GM23338 (cell line): ENCODE results near the gene ETV6. TPM values are rescaled to one million over a fixed set of nuclear protein-coding genes. Genes with fewer than 3 reads are reported as not detected.

ENCODE experiments used
- ATAC-seq: fragments of 200-7000 bp; cut with Tn5 transposase; 3 replicates; pipeline ENCODE4 v1.9.1; 2020
- DNase-seq: peaks from one replicate; pipeline ENCODE4 v3.0.0-alpha.2; 2015; ENCODE audit warnings: low spot score
- H2AFZ ChIP-seq: fragments of 200-600 bp; sonication (generic); 2 replicates; pipeline ENCODE4 v1.8.0; 2016; ENCODE audit warnings: antibody characterized with exemption, mild to moderate bottlenecking, moderate library complexity
- H3F3A ChIP-seq: fragments of 200-600 bp; sonication (generic); replicated peaks from 2 replicates; pipeline ENCODE4 v1.8.0; 2017; ENCODE audit warnings: antibody characterized with exemption, mixed run types, low read depth
- H3K27ac ChIP-seq: fragments of 200-600 bp; sonication (generic); 2 replicates; pipeline ENCODE4 v1.6.1; 2016; ENCODE audit warnings: low read depth
- H3K27me3 ChIP-seq: fragments of 200-600 bp; sonication (generic); 2 replicates; pipeline ENCODE4 v1.8.0; 2016; ENCODE audit warnings: mild to moderate bottlenecking, mixed run types, moderate library complexity; ENCODE audit not compliant: insufficient read depth
- H3K36me3 ChIP-seq: fragments of 200-600 bp; sonication (generic); 2 replicates; pipeline ENCODE4 v1.8.0; 2016; ENCODE audit warnings: mild to moderate bottlenecking; ENCODE audit not compliant: insufficient read depth
- H3K4me1 ChIP-seq: fragments of 200-600 bp; sonication (generic); 2 replicates; pipeline ENCODE4 v1.8.0; 2016; ENCODE audit warnings: mild to moderate bottlenecking, moderate library complexity; ENCODE audit not compliant: insufficient read depth
- H3K4me2 ChIP-seq: fragments of 200-600 bp; sonication (generic); 2 replicates; pipeline ENCODE4 v1.7.1; 2017; ENCODE audit warnings: mixed run types
- H3K4me3 ChIP-seq: fragments of 200-600 bp; sonication (generic); 2 replicates; pipeline ENCODE4 v1.6.1; 2016; ENCODE audit warnings: mixed run types
- H3K79me2 ChIP-seq: fragments of 200-600 bp; sonication (generic); replicated peaks from 2 replicates; pipeline ENCODE4 v1.8.0; 2017; ENCODE audit warnings: mild to moderate bottlenecking; ENCODE audit not compliant: insufficient read depth
- H3K9me2 ChIP-seq: fragments of 200-600 bp; sonication (generic); 2 replicates; pipeline ENCODE4 v1.8.0; 2017; ENCODE audit not compliant: insufficient read depth
- H4K20me1 ChIP-seq: fragments of 200-600 bp; sonication (generic); replicated peaks from 2 replicates; pipeline ENCODE4 v1.8.0; 2017; ENCODE audit warnings: mild to moderate bottlenecking; ENCODE audit not compliant: insufficient read depth
- H3K27ac Mint-ChIP-seq: 2 replicates; pipeline ENCODE4 v1.8.0; 2020; ENCODE audit warnings: inconsistent platforms, mild to moderate bottlenecking, moderate library complexity, mixed read lengths
- H3K27me3 Mint-ChIP-seq: 3 replicates; pipeline ENCODE4 v1.8.0; 2022; ENCODE audit warnings: low read depth, mild to moderate bottlenecking, moderate library complexity, mixed read lengths, inconsistent platforms; ENCODE audit not compliant: insufficient read depth, poor library complexity
- H3K36me3 Mint-ChIP-seq: 3 replicates; pipeline ENCODE4 v1.8.0; 2021; ENCODE audit warnings: low read depth, mild to moderate bottlenecking, inconsistent platforms, moderate library complexity, mixed read lengths
- H3K4me1 Mint-ChIP-seq: 3 replicates; pipeline ENCODE4 v1.8.0; 2020; ENCODE audit warnings: mild to moderate bottlenecking, inconsistent platforms, mixed read lengths
- H3K4me3 Mint-ChIP-seq: 3 replicates; pipeline ENCODE4 v1.8.0; 2021; ENCODE audit warnings: moderate library complexity, mild to moderate bottlenecking, inconsistent platforms, mixed read lengths
- H3K9me3 Mint-ChIP-seq: 3 replicates; pipeline ENCODE4 v1.8.0; 2020; ENCODE audit warnings: moderate library complexity, mild to moderate bottlenecking, inconsistent platforms, mixed read lengths
- CREB1 ChIP-seq: fragments of 250-450 bp; sonication (Bioruptor Pico); IDR thresholded peaks from 2 replicates; pipeline ENCODE4 v1.5.0; 2020; ENCODE audit warnings: low read depth, mild to moderate bottlenecking, moderate library complexity
- CTCF ChIP-seq, 2 experiments: fragments of 200-600 bp in 1 of 2; sonication (generic) in 1 of 2; conservative IDR thresholded peaks; 2 replicates each; pipeline versions ENCODE4 v1.5.1 to v1.6.1; 2016 to 2017; ENCODE audit warnings: antibody characterized with exemption in 2 of 2, low read depth in 2 of 2, mild to moderate bottlenecking in 2 of 2, moderate library complexity in 1 of 2
- ETS1 ChIP-seq: IDR thresholded peaks from 2 replicates; pipeline ENCODE4 v1.6.1; 2016; ENCODE audit warnings: antibody characterized with exemption
- EZH2 ChIP-seq: fragments of 200-600 bp; sonication (generic); IDR thresholded peaks from one replicate; pipeline ENCODE4 v1.8.0; 2017; ENCODE audit warnings: antibody characterized with exemption, mild to moderate bottlenecking, low read depth; ENCODE audit not compliant: unreplicated experiment
- EZH2phosphoT487 ChIP-seq: fragments of 200-600 bp; sonication (generic); IDR thresholded peaks from one replicate; pipeline ENCODE4 v1.8.1; 2018; ENCODE audit warnings: antibody characterized with exemption; ENCODE audit not compliant: unreplicated experiment
- JUNB ChIP-seq: IDR thresholded peaks from one replicate; pipeline ENCODE4 v1.6.1; 2016; ENCODE audit warnings: antibody characterized with exemption; ENCODE audit not compliant: unreplicated experiment
- NANOG ChIP-seq: IDR thresholded peaks from 2 replicates; pipeline ENCODE4 v1.6.1; 2016; ENCODE audit warnings: antibody characterized with exemption, borderline replicate concordance
- POLR2AphosphoS5 ChIP-seq: IDR thresholded peaks from 2 replicates; pipeline ENCODE4 v1.6.1; 2016; ENCODE audit warnings: antibody characterized with exemption, low read depth
- REST ChIP-seq: IDR thresholded peaks from one replicate; pipeline ENCODE4 v1.6.1; 2018; ENCODE audit warnings: antibody characterized with exemption; ENCODE audit not compliant: unreplicated experiment
- STAT1 ChIP-seq: IDR thresholded peaks from one replicate; pipeline ENCODE4 v1.6.1; 2016; ENCODE audit warnings: antibody characterized with exemption; ENCODE audit not compliant: unreplicated experiment
- ZNF114 ChIP-seq: fragments of 250-450 bp; sonication (Bioruptor Pico); IDR thresholded peaks from 2 replicates; pipeline ENCODE4 v1.5.0; 2020; ENCODE audit warnings: mild to moderate bottlenecking, moderate library complexity
- ZNF331 ChIP-seq: fragments of 250-450 bp; sonication (Bioruptor Pico); IDR thresholded peaks from 2 replicates; pipeline ENCODE4 v1.5.0; 2020; ENCODE audit warnings: low read depth, mild to moderate bottlenecking, moderate library complexity
- ZNF462 ChIP-seq: fragments of 250-450 bp; sonication (Bioruptor Pico); IDR thresholded peaks from 2 replicates; pipeline ENCODE4 v1.5.0; 2020; ENCODE audit warnings: mild to moderate bottlenecking, moderate library complexity
- polyA plus RNA-seq: library from polyadenylated mRNA; unstranded; fragments of >200 nt; fragmentation: Nextera tagmentation; extraction: Ambion mirVana; gene quantifications from 2 replicates; pipeline ENCODE4 v1.2.1, GENCODE V29; 2016
- total RNA-seq: library from RNA; depleted of rRNA; stranded (reverse); fragments of >200 nt; shearing (Covaris generic); gene quantifications from 2 replicates; pipeline ENCODE4 v1.2.3, GENCODE V29; 2014

The ETV6 gene
- total and polyA plus RNA-seq, 2 experiments from 2014 or later = 7.5 to 15.1 TPM

- Histone ChIP-seq H3F3A (no peaks in the 10 kb centered on the region), H3K4me3 (no peak overlapping the region), H3K4me2 (no peak overlapping the region), H3K36me3 (no peaks in the 10 kb centered on the region; the same call in 1 of the 2 replicates), H4K20me1 (no peaks in the 10 kb centered on the region), H3K27ac (no peak overlapping the region), H3K27me3 (no peaks in the 10 kb centered on the region), H3K9me2 (peaks cover 6% of the 10 kb centered on the region; the same call in 1 of the 2 replicates), H3K79me2 (no peaks in the 10 kb centered on the region), H3K4me1 (0 out of 2 replicates have a peak, but pooled peaks cover 3% of the 10 kb centered on the region), H2AFZ (no peak overlapping the region)
- Mint-ChIP-seq H3K36me3 (peaks cover 3% of the 10 kb centered on the region; the same call in 2 of the 3 replicates), H3K27me3 (peaks cover 5% of the 10 kb centered on the region), H3K27ac (no peak overlapping the region), H3K4me3 (no peak overlapping the region), H3K9me3 (no peaks in the 10 kb centered on the region; the same call in 2 of the 3 replicates), H3K4me1 (peaks cover 11% of the 10 kb centered on the region)
- DNase-seq = no peak
- ATAC-seq = no peak
- no peak for TF ChIP-seq ETS1
- no peak for TF ChIP-seq POLR2AphosphoS5
- no peak for TF ChIP-seq CTCF (conservative IDR thresholded peaks at IDR 0.05; ENCODE audit: low read depth in 2 of 2)
- TF ChIP-seq ZNF114 (CRISPR knock-in tag) = no peak
- no peak for TF ChIP-seq ZNF462 (CRISPR knock-in tag)
- TF ChIP-seq STAT1 = no peak
- no peak for TF ChIP-seq EZH2phosphoT487
- TF ChIP-seq NANOG = no peak
- no peak for TF ChIP-seq EZH2
- no peak for TF ChIP-seq CREB1 (CRISPR knock-in tag)
- TF ChIP-seq ZNF331 (CRISPR knock-in tag) = no peak
- no peak for TF ChIP-seq REST
- no peak for TF ChIP-seq JUNB
Observed at GRCh38 chr12:11895421-11896078, 246.1 kb downstream of the ETV6 start.
